ENCODE data around the gene ARID4A.

- no peak for TF ChIP-seq CREB1 (CRISPR knock-in tag; IDR thresholded peaks at IDR 0.05)
- TF ChIP-seq CTCF (IDR thresholded peaks at IDR 0.05) = no peak
- no peak for TF ChIP-seq JAZF1 (CRISPR knock-in tag; IDR thresholded peaks at IDR 0.05)
- TF ChIP-seq HMGXB4 (CRISPR knock-in tag; IDR thresholded peaks at IDR 0.05) = no peak
- TF ChIP-seq FOXP4 (CRISPR knock-in tag; IDR thresholded peaks at IDR 0.05) = no peak
- TF ChIP-seq, protein P1, sequence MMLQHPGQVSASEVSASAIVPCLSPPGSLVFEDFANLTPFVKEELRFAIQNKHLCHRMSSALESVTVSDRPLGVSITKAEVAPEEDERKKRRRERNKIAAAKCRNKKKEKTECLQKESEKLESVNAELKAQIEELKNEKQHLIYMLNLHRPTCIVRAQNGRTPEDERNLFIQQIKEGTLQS (CRISPR knock-in tag; conservative IDR thresholded peaks at IDR 0.05) = no peak
- no peak for TF ChIP-seq USF1 (CRISPR knock-in tag; IDR thresholded peaks at IDR 0.05)
These were observed 42.9 kb downstream of the ARID4A start for GRCh38 chr14:58341152-58341748.
